Keratinocyte (primary cell): ENCODE measurements around the gene B9D1. TPM values are rescaled to one million over a fixed set of nuclear protein-coding genes. Genes with fewer than 3 reads are reported as not detected.

Experiments used
- DNase-seq: peaks from one replicate; pipeline ENCODE4 v3.0.0-alpha.2; 2011; ENCODE audit warnings: low read depth, missing footprints, low spot score
- FAIRE-seq: peaks from 2 replicates; lab custom pipeline; 2011; peaks lifted over from hg19 to GRCh38; lab: Jason Lieb, UNC
- H2AFZ ChIP-seq: 2 replicates; pipeline ENCODE4 v1.6.0; 2012; ENCODE audit warnings: low read length, control low read depth, inconsistent platforms; ENCODE audit not compliant: control insufficient read depth
- H3K27ac ChIP-seq: 2 replicates; pipeline ENCODE4 v1.5.1; 2011; ENCODE audit warnings: low read length; ENCODE audit not compliant: control insufficient read depth, insufficient read depth
- H3K27me3 ChIP-seq: 3 replicates; pipeline ENCODE4 v1.6.0; 2011; ENCODE audit warnings: low read length; ENCODE audit not compliant: control insufficient read depth, insufficient read depth; ENCODE audit errors: extremely low read depth
- H3K36me3 ChIP-seq, 2 experiments: 2 replicates in 1 of 2; 3 replicates in 1 of 2; pipeline ENCODE4 v1.5.1; 2011; ENCODE audit warnings: low read length in 2 of 2, mild to moderate bottlenecking in 1 of 2; ENCODE audit not compliant: control insufficient read depth in 2 of 2, insufficient read depth in 2 of 2; ENCODE audit errors: extremely low read depth in 1 of 2
- H3K4me1 ChIP-seq: 3 replicates; pipeline ENCODE4 v1.5.1; 2011; ENCODE audit warnings: low read length; ENCODE audit not compliant: control insufficient read depth, insufficient read depth; ENCODE audit errors: extremely low read depth
- H3K4me2 ChIP-seq: 3 replicates; pipeline ENCODE4 v1.6.0; 2011; ENCODE audit warnings: low read depth, low read length; ENCODE audit not compliant: control insufficient read depth, insufficient read depth; ENCODE audit errors: extremely low read depth
- H3K4me3 ChIP-seq, 3 experiments: fragments of 200-600 bp in 1 of 3; sonication (generic) in 1 of 3; 2 replicates in 2 of 3; 3 replicates in 1 of 3; pipeline ENCODE4 v1.5.1; 2011 to 2016; ENCODE audit warnings: low read length in 3 of 3, mild to moderate bottlenecking in 3 of 3, control low read depth in 2 of 3, inconsistent platforms in 1 of 3, low read depth in 1 of 3, mixed read lengths in 1 of 3, mixed run types in 1 of 3, moderate library complexity in 1 of 3; ENCODE audit not compliant: control insufficient read depth in 2 of 3, insufficient read depth in 2 of 3; ENCODE audit errors: extremely low read depth in 1 of 3
- H3K79me2 ChIP-seq: 2 replicates; pipeline ENCODE4 v1.6.0; 2012; ENCODE audit warnings: low read length; ENCODE audit not compliant: control insufficient read depth, insufficient read depth
- H3K9ac ChIP-seq: 3 replicates; pipeline ENCODE4 v1.6.0; 2011; ENCODE audit warnings: low read length; ENCODE audit not compliant: control insufficient read depth, insufficient read depth; ENCODE audit errors: extremely low read depth
- H3K9me1 ChIP-seq: 3 replicates; pipeline ENCODE4 v1.6.0; 2011; ENCODE audit warnings: low read length; ENCODE audit not compliant: control insufficient read depth, insufficient read depth; ENCODE audit errors: extremely low read depth
- H3K9me3 ChIP-seq: 2 replicates; pipeline ENCODE4 v1.5.1; 2012; ENCODE audit warnings: low read depth, low read length; ENCODE audit not compliant: control insufficient read depth
- H4K20me1 ChIP-seq: 3 replicates; pipeline ENCODE4 v1.6.0; 2011; ENCODE audit warnings: low read length; ENCODE audit not compliant: control insufficient read depth, insufficient read depth; ENCODE audit errors: extremely low read depth
- CTCF ChIP-seq, 3 experiments: IDR thresholded peaks in 1 of 3; conservative IDR thresholded peaks in 1 of 3; optimal IDR thresholded peaks in 1 of 3; 2 replicates in 2 of 3; 3 replicates in 1 of 3; pipeline versions ENCODE3 to v1.5.1; 2011; ENCODE audit warnings: low read length in 3 of 3, mild to moderate bottlenecking in 3 of 3, moderate library complexity in 2 of 3, control low read depth in 1 of 3, inconsistent platforms in 1 of 3; ENCODE audit not compliant: insufficient read depth in 2 of 3; ENCODE audit errors: extremely low read depth in 1 of 3
- EZH2 ChIP-seq: IDR thresholded peaks from one replicate; pipeline ENCODE4 v1.6.1; 2012; ENCODE audit warnings: inconsistent platforms, mild to moderate bottlenecking, low read length, moderate library complexity
- dilution Hi-C: fragments of 300-500 bp; cut with MboI; formaldehyde crosslinking; loops from one replicate; pipeline ENCODE4 v1.7.0; 2020; ENCODE audit warnings: low sequenced_read_pairs; ENCODE audit not compliant: extremely low pct_ligation_motif_present
- polyA plus RNA-seq, 5 experiments: library from polyadenylated mRNA; depleted of rRNA in 3 of 5; stranded (reverse) in 3 of 5; stranded (forward) in 1 of 5; unstranded in 1 of 5; fragments of >200 nt; gene quantifications; 1 replicate in 1 of 5; 2 replicates in 3 of 5; 3 replicates in 1 of 5; pipeline versions ENCODE4 v1.2.1 to v1.2.3, GENCODE V29; 2011 to 2012; ENCODE audit warnings: missing spikeins in 2 of 5, low read depth in 1 of 5, low replicate concordance in 1 of 5

Gene B9D1
- polyA plus RNA-seq, 1 donor (not counting 4 experiments of a cell fraction or from before 2014, with no cell fraction given) = 30.3 TPM

DNA sequence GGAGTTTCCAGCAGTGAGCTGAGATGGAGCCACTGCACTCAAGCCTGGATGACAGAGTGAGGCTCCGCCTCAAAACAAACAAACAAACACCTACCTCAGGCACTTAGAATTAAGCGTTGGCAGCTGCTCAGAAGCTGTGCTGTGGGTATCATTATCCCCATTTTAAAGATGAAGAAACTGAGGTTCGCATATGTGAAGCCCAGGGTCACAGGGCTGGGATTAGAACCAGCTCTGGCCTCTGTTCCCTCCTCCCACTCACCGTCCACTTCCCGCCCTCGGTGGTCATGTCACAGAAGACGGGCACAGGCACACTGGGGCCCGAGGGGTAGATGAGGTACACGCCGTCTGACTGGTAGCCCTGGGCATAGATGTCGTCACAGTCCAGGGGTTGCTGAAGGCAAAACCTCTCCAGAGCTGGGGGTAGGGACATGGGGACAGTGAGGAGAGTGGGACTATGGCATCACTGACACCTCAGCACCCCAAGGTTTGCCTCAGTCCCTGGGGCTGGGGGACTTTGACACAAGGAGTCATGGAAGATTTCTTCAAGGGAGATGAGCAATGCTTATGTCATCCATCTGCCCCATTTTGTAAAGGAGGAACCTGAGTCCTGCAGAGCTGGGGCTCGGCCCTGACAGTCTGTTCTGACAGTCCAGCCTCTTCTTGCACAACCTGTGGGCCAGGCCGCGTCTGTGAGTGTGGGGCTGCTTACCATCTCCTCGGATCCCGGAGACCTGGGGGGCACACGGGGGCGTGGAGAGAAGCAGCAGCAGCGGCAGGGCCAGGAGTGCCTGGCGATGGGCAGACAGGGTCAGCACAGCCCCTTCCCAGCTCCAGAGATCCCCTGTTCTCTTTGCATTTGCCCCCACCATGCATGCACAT lies 23.8 kb upstream of the B9D1 start:
- Histone ChIP-seq H2AFZ (no peak overlapping the region), H3K36me3 (peaks cover 12 to 14% of the 10 kb centered on the region in 2 experiments), H3K79me2 (no peaks in the 10 kb centered on the region), H4K20me1 (no peaks in the 10 kb centered on the region), H3K4me2 (no peak overlapping the region), H3K4me1 (peaks cover 19% of the 10 kb centered on the region), H3K27me3 (no peaks in the 10 kb centered on the region), H3K9me3 (no peaks in the 10 kb centered on the region), H3K27ac (peak overlapping the region; percentile 13), H3K4me3 (no peak overlapping the region), H3K9me1 (no peaks in the 10 kb centered on the region), H3K9ac (no peak overlapping the region)
- FAIRE-seq (peak; percentile 90), DNase-seq (no peak)
- TF ChIP-seq EZH2 (no peak), CTCF (optimal IDR thresholded peaks at IDR 0.05 in 1 of 3, IDR thresholded peaks at IDR 0.05 in 1 of 3, conservative IDR thresholded peaks at IDR 0.05 in 1 of 3; ENCODE audit: extremely low read depth in 1 of 3, insufficient read depth in 2 of 3, low read length in 3 of 3) (no peak)
- dilution Hi-C loops = no loop called here

GRCh38 chr17:19385521-19385983 lies 23.0 kb upstream of the B9D1 start:
- TF ChIP-seq EZH2 = no peak
- TF ChIP-seq CTCF (optimal IDR thresholded peaks at IDR 0.05 in 1 of 3, IDR thresholded peaks at IDR 0.05 in 1 of 3, conservative IDR thresholded peaks at IDR 0.05 in 1 of 3; ENCODE audit: extremely low read depth in 1 of 3, insufficient read depth in 2 of 3, low read length in 3 of 3) = no peak
- Histone ChIP-seq H3K9ac (no peak overlapping the region), H2AFZ (no peak overlapping the region), H3K4me2 (no peak overlapping the region), H4K20me1 (no peaks in the 10 kb centered on the region), H3K9me1 (no peaks in the 10 kb centered on the region), H3K79me2 (peaks cover 5% of the 10 kb centered on the region), H3K27ac (no peak overlapping the region), H3K36me3 (peaks cover 19 to 20% of the 10 kb centered on the region in 2 experiments), H3K9me3 (no peaks in the 10 kb centered on the region), H3K4me3 (no peak overlapping the region), H3K4me1 (peaks cover 19% of the 10 kb centered on the region), H3K27me3 (no peaks in the 10 kb centered on the region)
- dilution Hi-C loops = no loop called here
- FAIRE-seq = no peak
- no peak for DNase-seq
